Lower leg skin (tissue), 3 donors: Measurements from ENCODE around the gene AP5Z1.

Experiments
- CTCF ChIP-seq, 3 donors: fragments of 450-650 bp; IDR thresholded peaks; one replicate each; pipeline ENCODE4 v1.5.1; 2016; ENCODE audit warnings: antibody characterized with exemption in 3 of 3, mild to moderate bottlenecking in 3 of 3, moderate library complexity in 2 of 3
- POLR2A ChIP-seq, 2 donors: fragments of 450-650 bp; IDR thresholded peaks; one replicate each; pipeline ENCODE4 v1.6.1; 2016 to 2017; ENCODE audit warnings: antibody characterized with exemption in 2 of 2, mild to moderate bottlenecking in 1 of 2, moderate library complexity in 1 of 2

- no peak for TF ChIP-seq POLR2A (IDR thresholded peaks at IDR 0.05)
- TF ChIP-seq CTCF (IDR thresholded peaks at IDR 0.05) = no peak
These were observed 34.6 kb upstream of the AP5Z1 start for GRCh38 chr7:4740796-4741195.
